ENCODE measurements around the gene RNF223. TPM values are rescaled to one million over a fixed set of nuclear protein-coding genes. Genes with fewer than 3 reads are reported as not detected.

RNF223 gene
- total RNA-seq, 1 experiment from 2014 or later, result not detected

GRCh38 chr1:1063261-1063944, 10.7 kb downstream of the RNF223 start:
- H4K8ac ChIP-seq (replicated peaks; ENCODE audit: insufficient read length, low read depth, low read length), result no peak overlapping the region
- Mint-ChIP-seq H3K9me3 (no peaks in the 10 kb centered on the region), H3K27ac (peak overlapping the region in 1 of 3 experiments; percentile 95; a peak in 1 of 7 replicates), H3K4me1 (peaks cover 19 to 26% of the 10 kb centered on the region in 2 experiments), H3K36me3 (ENCODE audit: insufficient read depth in 1 of 3, low read depth in 3 of 3) (no peaks in the 10 kb centered on the region), H3K4me3 (no peak overlapping the region), H3K27me3 (ENCODE audit: low read depth) (peaks cover 62% of the 10 kb centered on the region)
- H2BK120ac ChIP-seq (ENCODE audit: low read depth, low read length, poor library complexity, severe bottlenecking), result no peak overlapping the region
- H3T11ph ChIP-seq (ENCODE audit: low read length), result no peak overlapping the region
- H2BK5ac ChIP-seq (ENCODE audit: insufficient read length, low read length), result no peak overlapping the region
- no peak overlapping the region for H2BK15ac ChIP-seq (ENCODE audit: low read depth, low read length)
- no peak overlapping the region for H2BK12ac ChIP-seq (ENCODE audit: insufficient read length, low read depth, low read length)
- H4K5ac ChIP-seq (ENCODE audit: insufficient read length, low read depth, low read length), result no peak overlapping the region
- H4K20me1 ChIP-seq (ENCODE audit: control insufficient read depth, insufficient read depth, insufficient read length), result no peaks in the 10 kb centered on the region
- H2BK20ac ChIP-seq (ENCODE audit: low read depth, low read length, poor library complexity, severe bottlenecking), result no peak overlapping the region
- H3K4ac ChIP-seq (ENCODE audit: low read depth, low read length), result no peak overlapping the region
- no peak overlapping the region for H3K14ac ChIP-seq (ENCODE audit: insufficient read depth, low read length)
- H3K4me2 ChIP-seq (ENCODE audit: insufficient read depth, insufficient read length, low read length), result no peak overlapping the region
- no peak for DNase-seq
- H3K79me2 ChIP-seq (ENCODE audit: insufficient read depth, low read length), result no peaks in the 10 kb centered on the region
- no CpG with 5 or more reads among the region's 24 CpGs for WGBS (ENCODE audit: extremely low coverage, insufficient read length, low lambda C conversion rate)
- H3K9me3 ChIP-seq (ENCODE audit: control insufficient read depth, low read depth, low read length), result no peaks in the 10 kb centered on the region
- peaks cover 10% of the 10 kb centered on the region for H3K23me2 ChIP-seq (ENCODE audit: insufficient read length, low read depth, low read length, poor library complexity, severe bottlenecking)
- H3K23ac ChIP-seq (ENCODE audit: insufficient read length, low read depth, low read length), result no peak overlapping the region
- H2AK5ac ChIP-seq (ENCODE audit: insufficient read length, low read length), result no peak overlapping the region
- no peak overlapping the region for H3K56ac ChIP-seq (ENCODE audit: insufficient read length, low read depth, low read length)
- H3K27me3 ChIP-seq (ENCODE audit: insufficient read depth, low read length), result peaks cover 2% of the 10 kb centered on the region; the same call in 1 of the 2 replicates
- H4K91ac ChIP-seq (ENCODE audit: insufficient read length, low read depth, low read length), result no peak overlapping the region
- H3K4me1 ChIP-seq (ENCODE audit: insufficient read depth, low read length), result no peaks in the 10 kb centered on the region
- H3K79me1 ChIP-seq (ENCODE audit: insufficient read depth, low read depth, low read length, poor library complexity, severe bottlenecking), result no peaks in the 10 kb centered on the region
- no peak overlapping the region for H3K18ac ChIP-seq (ENCODE audit: insufficient read length, low read depth, low read length)
- no peak overlapping the region for H3K27ac ChIP-seq (ENCODE audit: insufficient read length, low read depth, low read length)
- H3K9ac ChIP-seq (ENCODE audit: extremely low read depth, insufficient read length, low read length), result no peak overlapping the region
- H2AFZ ChIP-seq (ENCODE audit: low read length), result no peak overlapping the region
- no peak for TF ChIP-seq CTCF (conservative IDR thresholded peaks at IDR 0.05)
